ENCODE measurements around the gene SYTL1. TPM values are rescaled to one million over a fixed set of nuclear protein-coding genes. Genes with fewer than 3 reads are reported as not detected.

The SYTL1 gene
- total RNA-seq, 3 donors from 2014 or later (not counting 1 experiment from before 2014, with no cell fraction given) = 244 to 312 (median 273) TPM

DNA sequence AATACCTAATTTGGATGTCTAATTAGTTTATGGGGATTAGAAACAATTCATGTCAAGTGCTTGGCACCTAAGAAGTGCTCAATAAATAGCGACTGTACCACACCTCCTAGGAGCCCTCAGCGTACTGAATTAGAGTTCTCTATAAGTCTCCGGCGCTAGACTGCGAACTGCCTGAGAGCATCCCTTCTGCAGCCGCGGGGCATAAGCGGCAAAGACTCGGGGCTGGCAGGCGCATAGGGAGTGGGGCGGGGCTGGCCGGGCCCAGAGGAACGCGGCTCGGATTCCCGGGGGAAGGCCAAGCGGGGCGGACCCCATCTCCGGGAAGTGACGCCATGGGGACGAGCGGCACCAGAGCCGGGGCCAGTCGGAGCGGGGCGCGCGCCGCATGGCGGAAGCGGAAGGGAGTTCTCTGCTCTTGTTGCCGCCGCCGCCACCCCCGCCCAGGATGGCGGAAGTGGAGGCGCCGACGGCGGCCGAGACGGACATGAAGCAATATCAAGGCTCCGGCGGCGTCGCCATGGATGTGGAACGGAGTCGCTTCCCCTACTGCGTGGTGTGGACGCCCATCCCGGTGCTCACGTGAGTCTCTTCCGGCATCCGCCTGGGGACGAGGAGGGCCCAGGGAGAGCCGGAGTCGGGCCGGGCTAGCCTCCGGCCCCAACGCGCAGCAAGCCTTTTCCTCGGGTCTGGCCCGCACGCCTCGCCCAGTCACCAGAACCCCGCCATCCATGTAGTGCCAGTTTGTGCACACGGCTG lies 19.8 kb upstream of the SYTL1 start, which contains the start of gene TMEM222:
Gene TMEM222 (plus strand): TSS at position 351 of the 756 bp plus-strand sequence. CDS start 35 bp downstream, at position 386.
- intact Hi-C loops (cut with micrococcal nuclease) = loop anchor here (1.0 to 2.0 kb wide), 2 partner anchors 19 to 35 kb away; no protein-coding TSS in a partner anchor
- TF ChIP-seq, protein P1, sequence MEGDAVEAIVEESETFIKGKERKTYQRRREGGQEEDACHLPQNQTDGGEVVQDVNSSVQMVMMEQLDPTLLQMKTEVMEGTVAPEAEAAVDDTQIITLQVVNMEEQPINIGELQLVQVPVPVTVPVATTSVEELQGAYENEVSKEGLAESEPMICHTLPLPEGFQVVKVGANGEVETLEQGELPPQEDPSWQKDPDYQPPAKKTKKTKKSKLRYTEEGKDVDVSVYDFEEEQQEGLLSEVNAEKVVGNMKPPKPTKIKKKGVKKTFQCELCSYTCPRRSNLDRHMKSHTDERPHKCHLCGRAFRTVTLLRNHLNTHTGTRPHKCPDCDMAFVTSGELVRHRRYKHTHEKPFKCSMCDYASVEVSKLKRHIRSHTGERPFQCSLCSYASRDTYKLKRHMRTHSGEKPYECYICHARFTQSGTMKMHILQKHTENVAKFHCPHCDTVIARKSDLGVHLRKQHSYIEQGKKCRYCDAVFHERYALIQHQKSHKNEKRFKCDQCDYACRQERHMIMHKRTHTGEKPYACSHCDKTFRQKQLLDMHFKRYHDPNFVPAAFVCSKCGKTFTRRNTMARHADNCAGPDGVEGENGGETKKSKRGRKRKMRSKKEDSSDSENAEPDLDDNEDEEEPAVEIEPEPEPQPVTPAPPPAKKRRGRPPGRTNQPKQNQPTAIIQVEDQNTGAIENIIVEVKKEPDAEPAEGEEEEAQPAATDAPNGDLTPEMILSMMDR (IDR thresholded peaks at IDR 0.05) = no peak
- H3K4me1 Mint-ChIP-seq = peaks cover 33 to 48% of the 10 kb centered on the region in 2 donors
- peaks cover 22% of the 10 kb centered on the region for H3K36me3 ChIP-seq (ENCODE audit: control insufficient read depth, insufficient read depth, low read length)
- H3K36me3 Mint-ChIP-seq = no peaks in the 10 kb centered on the region
- H3K27ac ChIP-seq (ENCODE audit: low read length) = peak within 1 kb of the TSS; percentile 89
- H3K4me3 Mint-ChIP-seq = peak within 1 kb of the TSS; percentile 92
- H3K9me3 Mint-ChIP-seq = no peaks in the 10 kb centered on the region
- peaks cover 16% of the 10 kb centered on the region for H3K4me1 ChIP-seq (ENCODE audit: control insufficient read depth, insufficient read depth, low read length)
- no peaks in the 10 kb centered on the region for H3K27me3 ChIP-seq (ENCODE audit: control insufficient read depth, insufficient read depth, low read length)
- peaks cover 0 to 7% of the 10 kb centered on the region in 2 donors for H3K27me3 Mint-ChIP-seq (ENCODE audit: low read depth in 2 of 2)
- H3K4me3 ChIP-seq (ENCODE audit: low read length) = peak within 1 kb of the TSS; percentile 97
- ATAC-seq = peak; percentile 96 to 99 (median 97)
- WGBS (ENCODE audit: insufficient coverage) = under 1% methylated on average over 67 of the region's 67 CpGs
- no peaks in the 10 kb centered on the region for H3K9me3 ChIP-seq (ENCODE audit: control insufficient read depth, insufficient read depth, low read length)
- H3K27ac Mint-ChIP-seq = peak within 1 kb of the TSS; percentile 86 to 93
- peak; percentile 94 to 98 for DNase-seq

DNA sequence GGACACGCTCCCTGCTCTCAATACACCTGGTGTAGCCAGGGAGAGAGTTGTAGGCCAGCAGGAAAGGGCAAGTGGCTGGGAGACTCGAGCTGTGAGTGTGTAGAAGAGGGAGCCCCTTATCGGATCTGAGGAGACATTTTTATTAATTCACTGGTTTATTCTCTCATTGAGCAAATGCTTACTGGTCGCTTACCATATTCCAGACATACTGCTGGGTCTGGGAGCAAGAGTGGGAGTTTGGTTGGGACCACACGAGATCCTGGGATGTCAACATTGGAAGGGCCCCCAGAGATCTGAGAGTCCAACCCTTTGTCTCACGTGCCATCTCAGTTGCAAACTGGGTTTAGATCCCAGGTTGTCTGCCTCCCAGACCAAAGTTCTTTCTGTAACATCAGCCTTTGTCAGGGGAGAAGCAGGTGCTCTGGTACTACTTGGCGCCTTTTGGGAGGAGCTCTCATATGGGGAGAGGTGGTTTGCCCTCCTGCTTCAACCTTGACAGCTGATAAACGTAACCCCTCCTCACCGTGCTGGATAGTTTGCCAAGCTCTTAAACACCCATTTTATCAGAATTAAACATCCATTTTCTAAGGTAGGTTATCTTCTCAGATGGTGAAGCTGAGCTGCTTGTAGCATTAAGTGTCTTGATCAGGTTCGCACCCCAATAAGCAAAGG lies 19.1 kb upstream of the SYTL1 start:
- TF ChIP-seq, protein P1 (IDR thresholded peaks at IDR 0.05) = no peak
- DNase-seq = no peak
- H3K4me3 Mint-ChIP-seq = peak overlapping the region; percentile 92
- peaks cover 24% of the 10 kb centered on the region for H3K36me3 ChIP-seq (ENCODE audit: control insufficient read depth, insufficient read depth, low read length)
- peak overlapping the region; percentile 89 for H3K27ac ChIP-seq (ENCODE audit: low read length)
- peaks cover 16% of the 10 kb centered on the region for H3K4me1 ChIP-seq (ENCODE audit: control insufficient read depth, insufficient read depth, low read length)
- H3K27me3 Mint-ChIP-seq (ENCODE audit: low read depth in 2 of 2) = peaks cover 0 to 7% of the 10 kb centered on the region in 2 donors
- H3K9me3 Mint-ChIP-seq = no peaks in the 10 kb centered on the region
- ATAC-seq = no peak
- no peaks in the 10 kb centered on the region for H3K27me3 ChIP-seq (ENCODE audit: control insufficient read depth, insufficient read depth, low read length)
- intact Hi-C loops (cut with micrococcal nuclease) = loop anchor here (1.0 to 2.0 kb wide), 2 partner anchors 19 to 34 kb away; no protein-coding TSS in a partner anchor
- WGBS (ENCODE audit: insufficient coverage) = 0% methylated on average over 6 of the region's 10 CpGs
- peak overlapping the region; percentile 86 to 93 for H3K27ac Mint-ChIP-seq
- H3K9me3 ChIP-seq (ENCODE audit: control insufficient read depth, insufficient read depth, low read length) = no peaks in the 10 kb centered on the region
- H3K36me3 Mint-ChIP-seq = no peaks in the 10 kb centered on the region
- peak overlapping the region; percentile 97 for H3K4me3 ChIP-seq (ENCODE audit: low read length)
- peaks cover 34 to 49% of the 10 kb centered on the region in 2 donors for H3K4me1 Mint-ChIP-seq

DNA sequence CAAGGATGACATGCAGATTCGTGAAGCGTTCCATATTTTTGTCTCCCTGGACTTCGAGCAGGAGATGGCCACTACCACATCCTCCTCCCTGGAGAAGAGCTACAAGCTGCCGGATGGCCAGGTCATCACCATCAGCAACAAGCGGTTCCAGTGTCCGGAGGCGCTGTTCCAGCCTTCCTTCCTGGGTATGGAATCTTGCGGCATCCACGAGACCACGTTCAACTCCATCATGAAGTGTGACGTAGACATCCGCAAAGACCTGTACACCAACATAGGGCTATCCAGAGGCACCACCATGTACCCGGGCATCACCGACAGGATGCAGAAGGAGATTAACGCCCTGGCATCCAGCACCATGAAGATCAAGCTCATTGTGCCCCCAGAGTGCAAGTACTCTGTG lies 16.5 kb upstream of the SYTL1 start:
- Histone ChIP-seq H3K36me3 (ENCODE audit: control insufficient read depth, insufficient read depth, low read length) (peaks cover 33% of the 10 kb centered on the region), H3K27me3 (ENCODE audit: control insufficient read depth, insufficient read depth, low read length) (no peaks in the 10 kb centered on the region), H3K4me1 (ENCODE audit: control insufficient read depth, insufficient read depth, low read length) (peaks cover 16% of the 10 kb centered on the region), H3K4me3 (ENCODE audit: low read length) (no peak overlapping the region), H3K27ac (ENCODE audit: low read length) (no peak overlapping the region), H3K9me3 (ENCODE audit: control insufficient read depth, insufficient read depth, low read length) (no peaks in the 10 kb centered on the region)
- peaks cover 51 to 66% of the 10 kb centered on the region in 2 donors for H3K4me1 Mint-ChIP-seq
- intact Hi-C loops (cut with micrococcal nuclease) = no loop called here
- no peak overlapping the region for H3K27ac Mint-ChIP-seq
- TF ChIP-seq, protein P1 (IDR thresholded peaks at IDR 0.05) = no peak
- no peaks in the 10 kb centered on the region for H3K27me3 Mint-ChIP-seq (ENCODE audit: low read depth in 2 of 2)
- DNase-seq = no peak
- no peak overlapping the region for H3K4me3 Mint-ChIP-seq
- ATAC-seq = no peak
- H3K9me3 Mint-ChIP-seq = no peaks in the 10 kb centered on the region
- WGBS (ENCODE audit: insufficient coverage) = 97% methylated on average over 15 of the region's 15 CpGs
- H3K36me3 Mint-ChIP-seq = no peaks in the 10 kb centered on the region
